Measurements from ENCODE around the gene CLCN2.

CLCN2 gene

GRCh38 chr3:184350618-184351017, 10.8 kb downstream of the CLCN2 start:
- Histone ChIP-seq H3K9me3 (replicated peaks; ENCODE audit: insufficient read depth, low read length) (no peaks in the 10 kb centered on the region), H4K20me1 (ENCODE audit: insufficient read depth, low read length) (no peaks in the 10 kb centered on the region), H3F3A (ENCODE audit: insufficient read depth, low read length) (no peaks in the 10 kb centered on the region), H3K79me2 (ENCODE audit: low read length) (no peaks in the 10 kb centered on the region), H2AFZ (ENCODE audit: low read length) (no peak overlapping the region), H3K27ac (ENCODE audit: low read length) (no peak overlapping the region), H3K4me1 (ENCODE audit: low read length) (no peaks in the 10 kb centered on the region), H3K4me2 (ENCODE audit: low read depth, low read length) (no peak overlapping the region), H3K9me2 (replicated peaks; ENCODE audit: insufficient read depth, low read length) (no peaks in the 10 kb centered on the region), H3K9ac (ENCODE audit: low read length) (no peak overlapping the region), H3K4me3 (ENCODE audit: low read length) (no peak overlapping the region), H3K36me3 (replicated peaks; ENCODE audit: insufficient read depth, low read length) (no peaks in the 10 kb centered on the region), H3K27me3 (replicated peaks; ENCODE audit: insufficient read depth, low read length) (no peaks in the 10 kb centered on the region)
- no peak for DNase-seq
- TF ChIP-seq EZH2phosphoT487 (IDR thresholded peaks at IDR 0.05; ENCODE audit: low read length) (no peak), EZH2 (optimal IDR thresholded peaks at IDR 0.05; ENCODE audit: low read depth, low read length) (no peak), CTCF (IDR thresholded peaks at IDR 0.05; ENCODE audit: low read length) (no peak)

GRCh38 chr3:184349563-184350470, 11.6 kb downstream of the CLCN2 start:
- TF ChIP-seq EZH2phosphoT487 (IDR thresholded peaks at IDR 0.05; ENCODE audit: low read length): no peak
- no peak for TF ChIP-seq EZH2 (optimal IDR thresholded peaks at IDR 0.05; ENCODE audit: low read depth, low read length)
- no peak for TF ChIP-seq CTCF (IDR thresholded peaks at IDR 0.05; ENCODE audit: low read length)
- no peak overlapping the region for H3K27ac ChIP-seq (ENCODE audit: low read length)
- H3K4me2 ChIP-seq (ENCODE audit: low read depth, low read length): no peak overlapping the region
- no peak overlapping the region for H3K9ac ChIP-seq (ENCODE audit: low read length)
- no peaks in the 10 kb centered on the region for H3K9me3 ChIP-seq (replicated peaks; ENCODE audit: insufficient read depth, low read length)
- H3K79me2 ChIP-seq (ENCODE audit: low read length): no peaks in the 10 kb centered on the region
- H4K20me1 ChIP-seq (ENCODE audit: insufficient read depth, low read length): no peaks in the 10 kb centered on the region
- H3F3A ChIP-seq (ENCODE audit: insufficient read depth, low read length): no peaks in the 10 kb centered on the region
- no peak for DNase-seq
- no peaks in the 10 kb centered on the region for H3K36me3 ChIP-seq (replicated peaks; ENCODE audit: insufficient read depth, low read length)
- no peak overlapping the region for H2AFZ ChIP-seq (ENCODE audit: low read length)
- no peaks in the 10 kb centered on the region for H3K27me3 ChIP-seq (replicated peaks; ENCODE audit: insufficient read depth, low read length)
- peaks cover 4% of the 10 kb centered on the region; the same call in 1 of the 2 replicates for H3K4me1 ChIP-seq (ENCODE audit: low read length)
- H3K9me2 ChIP-seq (replicated peaks; ENCODE audit: insufficient read depth, low read length): no peaks in the 10 kb centered on the region
- no peak overlapping the region for H3K4me3 ChIP-seq (ENCODE audit: low read length)

GRCh38 chr3:184348057-184348382, 13.4 kb downstream of the CLCN2 start:
- no peaks in the 10 kb centered on the region for H4K20me1 ChIP-seq (ENCODE audit: insufficient read depth, low read length)
- H3K9me2 ChIP-seq (replicated peaks; ENCODE audit: insufficient read depth, low read length): no peaks in the 10 kb centered on the region
- no peak overlapping the region for H3K4me3 ChIP-seq (ENCODE audit: low read length)
- H3K4me2 ChIP-seq (ENCODE audit: low read depth, low read length): no peak overlapping the region
- H3K27ac ChIP-seq (ENCODE audit: low read length): no peak overlapping the region
- no peak overlapping the region for H2AFZ ChIP-seq (ENCODE audit: low read length)
- H3K79me2 ChIP-seq (ENCODE audit: low read length): no peaks in the 10 kb centered on the region
- no peaks in the 10 kb centered on the region for H3K27me3 ChIP-seq (replicated peaks; ENCODE audit: insufficient read depth, low read length)
- peaks cover 4% of the 10 kb centered on the region; the same call in 1 of the 2 replicates for H3K4me1 ChIP-seq (ENCODE audit: low read length)
- no peaks in the 10 kb centered on the region for H3K9me3 ChIP-seq (replicated peaks; ENCODE audit: insufficient read depth, low read length)
- DNase-seq: no peak
- no peak overlapping the region for H3K9ac ChIP-seq (ENCODE audit: low read length)
- H3F3A ChIP-seq (ENCODE audit: insufficient read depth, low read length): no peaks in the 10 kb centered on the region
- no peaks in the 10 kb centered on the region for H3K36me3 ChIP-seq (replicated peaks; ENCODE audit: insufficient read depth, low read length)
- TF ChIP-seq CTCF (IDR thresholded peaks at IDR 0.05; ENCODE audit: low read length) (no peak), EZH2phosphoT487 (IDR thresholded peaks at IDR 0.05; ENCODE audit: low read length) (no peak), EZH2 (optimal IDR thresholded peaks at IDR 0.05; ENCODE audit: low read depth, low read length) (no peak)
